SK-N-SH (cell line): ENCODE data around the gene SAMD4B. TPM values are rescaled to one million over a fixed set of nuclear protein-coding genes. Genes with fewer than 3 reads are reported as not detected.

ENCODE experiments used
- CTCF ChIA-PET: fragments of 300-600, 350-600 bp; formaldehyde crosslinking; extraction: SDS; loops from one replicate; lab custom pipeline; 2021; lab: Yijun Ruan, JAX
- POLR2A ChIA-PET: fragments of 350-600 bp; sonication (Branson Sonifier 250); formaldehyde crosslinking; extraction: SDS; loops from one replicate; lab custom pipeline; 2020; ENCODE audit warnings: antibody characterized with exemption, inconsistent platforms; lab: Yijun Ruan, JAX
- DNase-seq: peaks from one replicate; pipeline ENCODE4 v3.0.0; 2012
- H2AFZ ChIP-seq: fragments of 200-600 bp; sonication (generic); 2 replicates; pipeline ENCODE4 v1.8.1; 2016; ENCODE audit warnings: antibody characterized with exemption, mild to moderate bottlenecking, low read depth
- H3F3A ChIP-seq: fragments of 200-600 bp; sonication (generic); replicated peaks from 2 replicates; pipeline ENCODE3; 2016; ENCODE audit warnings: antibody characterized with exemption, mild to moderate bottlenecking; ENCODE audit not compliant: insufficient read depth
- H3K27ac ChIP-seq, 2 experiments: fragments of 200-500 bp in 1 of 2; fragments of 200-600 bp in 1 of 2; sonication (Bioruptor generic) in 1 of 2; sonication (generic), shearing (Covaris generic) in 1 of 2; 2 replicates each; pipeline versions ENCODE4 v1.5.1 to v1.6.1; 2014 to 2016; ENCODE audit warnings: low read depth in 2 of 2, inconsistent platforms in 1 of 2, low read length in 1 of 2, mild to moderate bottlenecking in 1 of 2, mixed read lengths in 1 of 2
- H3K27me3 ChIP-seq: fragments of 200-600 bp; sonication (generic), shearing (Covaris generic); 2 replicates; pipeline ENCODE4 v1.6.1; 2016; ENCODE audit warnings: mixed run types; ENCODE audit not compliant: insufficient read depth
- H3K36me3 ChIP-seq, 2 experiments: fragments of 200-500 bp in 1 of 2; fragments of 200-600 bp in 1 of 2; sonication (Bioruptor generic) in 1 of 2; sonication (generic) in 1 of 2; replicated peaks in 1 of 2; 2 replicates each; pipeline versions ENCODE3 to v1.5.1; 2014 to 2016; ENCODE audit warnings: low read length in 1 of 2, mild to moderate bottlenecking in 1 of 2; ENCODE audit not compliant: insufficient read depth in 2 of 2, control insufficient read depth in 1 of 2
- H3K4me1 ChIP-seq, 2 experiments: fragments of 200-500 bp in 1 of 2; fragments of 200-600 bp in 1 of 2; sonication (Bioruptor generic) in 1 of 2; sonication (generic), shearing (Covaris generic) in 1 of 2; 2 replicates each; pipeline versions ENCODE4 v1.5.1 to v1.6.1; 2014 to 2016; ENCODE audit warnings: low read depth in 1 of 2, low read length in 1 of 2, mixed run types in 1 of 2; ENCODE audit not compliant: insufficient read depth in 2 of 2, control insufficient read depth in 1 of 2
- H3K4me2 ChIP-seq: fragments of 200-600 bp; sonication (generic), shearing (Covaris generic); 2 replicates; pipeline ENCODE4 v1.6.1; 2017; ENCODE audit warnings: mixed run types
- H3K4me3 ChIP-seq, 2 experiments: fragments of 200-500 bp in 1 of 2; fragments of 200-600 bp in 1 of 2; sonication (Bioruptor generic) in 1 of 2; sonication (generic), shearing (Covaris generic) in 1 of 2; 2 replicates each; pipeline versions ENCODE4 v1.5.1 to v1.8.1; 2014 to 2016; ENCODE audit warnings: low read depth in 2 of 2, inconsistent platforms in 1 of 2, low read length in 1 of 2, mild to moderate bottlenecking in 1 of 2, mixed read lengths in 1 of 2, moderate library complexity in 1 of 2
- H3K79me2 ChIP-seq: fragments of 200-600 bp; sonication (generic); 2 replicates; pipeline ENCODE4 v1.8.1; 2017; ENCODE audit warnings: mild to moderate bottlenecking; ENCODE audit not compliant: insufficient read depth
- H3K9ac ChIP-seq: fragments of 200-600 bp; sonication (generic); 2 replicates; pipeline ENCODE4 v1.6.1; 2017; ENCODE audit warnings: mixed run types
- H3K9me2 ChIP-seq: fragments of 200-600 bp; sonication (generic); 2 replicates; pipeline ENCODE4 v1.6.1; 2017; ENCODE audit warnings: mixed run types
- H3K9me3 ChIP-seq: fragments of 200-600 bp; sonication (generic); 2 replicates; pipeline ENCODE4 v1.6.1; 2017; ENCODE audit warnings: mixed run types, mild to moderate bottlenecking, moderate library complexity
- H4K20me1 ChIP-seq: fragments of 200-600 bp; sonication (generic); 2 replicates; pipeline ENCODE4 v1.6.1; 2017; ENCODE audit warnings: mild to moderate bottlenecking, mixed run types; ENCODE audit not compliant: insufficient read depth
- CHD2 ChIP-seq: fragments of 150-350 bp; IDR thresholded peaks from 2 replicates; pipeline ENCODE4 v1.6.1; 2018; ENCODE audit warnings: low read length; ENCODE audit not compliant: partially characterized antibody
- EP300 ChIP-seq, 2 experiments: IDR thresholded peaks; 2 replicates each; pipeline versions ENCODE4 v1.4.0 to v1.6.1; 2012; ENCODE audit warnings: borderline replicate concordance in 1 of 2, low read depth in 1 of 2, low read length in 1 of 2
- EZH2phosphoT487 ChIP-seq: fragments of 200-600 bp; sonication (generic); IDR thresholded peaks from 2 replicates; pipeline ENCODE4 v1.6.1; 2017; ENCODE audit warnings: low read depth, mixed run types, mild to moderate bottlenecking, antibody characterized with exemption, moderate library complexity, borderline replicate concordance
- GATA2 ChIP-seq: sonication (generic); formaldehyde crosslinking; IDR thresholded peaks from 2 replicates; pipeline ENCODE4 v1.5.0; 2020; ENCODE audit warnings: mild to moderate bottlenecking, missing genetic modification reagents
- IRF3 ChIP-seq: fragments of 150-350 bp; IDR thresholded peaks from 2 replicates; pipeline ENCODE4 v1.6.1; 2016; ENCODE audit warnings: mild to moderate bottlenecking, low read depth, low read length
- MAX ChIP-seq: IDR thresholded peaks from 2 replicates; pipeline ENCODE4 v1.4.0; 2012; ENCODE audit warnings: low read depth
- MXI1 ChIP-seq: IDR thresholded peaks from 2 replicates; pipeline ENCODE4 v1.6.1; 2012; ENCODE audit warnings: mild to moderate bottlenecking, low read depth, low read length, improper control_type of control experiment
- NFIC ChIP-seq: IDR thresholded peaks from 2 replicates; pipeline ENCODE4 v1.4.0; 2012; ENCODE audit warnings: borderline replicate concordance
- NRF1 ChIP-seq: IDR thresholded peaks from 2 replicates; pipeline ENCODE4 v1.6.1; 2012; ENCODE audit warnings: low read depth, mild to moderate bottlenecking, low read length
- RCOR1 ChIP-seq: fragments of 150-350 bp; IDR thresholded peaks from 2 replicates; pipeline ENCODE4 v1.6.1; 2017; ENCODE audit warnings: antibody characterized with exemption, low read length
- RXRA ChIP-seq: IDR thresholded peaks from 2 replicates; pipeline ENCODE4 v1.4.0; 2012; ENCODE audit warnings: low read depth, mild to moderate bottlenecking, borderline replicate concordance
- SIN3A ChIP-seq: IDR thresholded peaks from 2 replicates; pipeline ENCODE4 v1.6.1; 2012; ENCODE audit warnings: low read depth, mild to moderate bottlenecking, low read length, moderate library complexity, borderline replicate concordance
- SMC3 ChIP-seq: IDR thresholded peaks from 2 replicates; pipeline ENCODE4 v1.6.1; 2012; ENCODE audit warnings: low read depth, low read length, improper control_type of control experiment
- TAF1 ChIP-seq: IDR thresholded peaks from 2 replicates; pipeline ENCODE4 v1.6.1; 2012; ENCODE audit warnings: low read depth, mild to moderate bottlenecking, low read length, moderate library complexity, borderline replicate concordance
- TEAD4 ChIP-seq: IDR thresholded peaks from 2 replicates; pipeline ENCODE4 v1.4.0; 2012; ENCODE audit warnings: mild to moderate bottlenecking, borderline replicate concordance; ENCODE audit not compliant: insufficient read depth
- YY1 ChIP-seq: IDR thresholded peaks from 2 replicates; pipeline ENCODE4 v1.4.0; 2012; ENCODE audit warnings: low read depth, mild to moderate bottlenecking
- WGBS: methylation state at CpG from one replicate; pipeline ENCODE4 v1.1.6; 2017; ENCODE audit warnings: low lambda C conversion rate; 5-methylcytosine and 5-hydroxymethylcytosine counted together
- polyA plus RNA-seq, 3 experiments: library from polyadenylated mRNA; depleted of rRNA; stranded (reverse); fragments of >200 nt; gene quantifications; 2 replicates each; pipeline ENCODE4 v1.2.3, GENCODE V29; 2012
- TF ChIP-seq, protein P1 (sequence below): IDR thresholded peaks from 2 replicates; pipeline ENCODE4 v1.4.0; 2012; ENCODE audit warnings: low read depth, borderline replicate concordance
- TF ChIP-seq, protein P2 (sequence below): fragments of 150-350 bp; IDR thresholded peaks from 2 replicates; pipeline ENCODE4 v1.6.1; 2017; ENCODE audit warnings: antibody characterized with exemption, low read length, low read depth, borderline replicate concordance

The SAMD4B gene
- polyA plus RNA-seq, 1 of the 3 experiments (the other 2 are of a cell fraction), result 83.0 TPM

- Histone ChIP-seq H4K20me1 (no peaks in the 10 kb centered on the region), H3F3A (peaks cover 17% of the 10 kb centered on the region), H3K27ac (no peak overlapping the region), H3K27me3 (no peaks in the 10 kb centered on the region), H3K36me3 (peaks cover 38 to 72% of the 10 kb centered on the region in 2 experiments), H3K4me1 (peaks cover 5 to 11% of the 10 kb centered on the region in 2 experiments; a peak in 2 of 4 replicates), H3K9ac (no peak overlapping the region), H3K4me3 (no peak overlapping the region), H3K9me2 (no peaks in the 10 kb centered on the region), H3K4me2 (no peak overlapping the region), H3K9me3 (no peaks in the 10 kb centered on the region), H3K79me2 (peaks cover 17% of the 10 kb centered on the region; the same call in 1 of the 2 replicates), H2AFZ (no peak overlapping the region)
- TF ChIP-seq EP300 (IDR thresholded peaks at IDR 0.05; ENCODE audit: borderline replicate concordance in 1 of 2, low read depth in 1 of 2, low read length in 1 of 2) (no peak), SMC3 (no peak), CHD2 (no peak), SIN3A (no peak), RXRA (no peak), YY1 (no peak), TEAD4 (no peak), IRF3 (no peak), NRF1 (no peak), GATA2 (CRISPR knock-in tag) (no peak), MAX (no peak), MXI1 (no peak), RCOR1 (no peak), NFIC (no peak), TAF1 (no peak), EZH2phosphoT487 (no peak)
- TF ChIP-seq, protein P1, sequence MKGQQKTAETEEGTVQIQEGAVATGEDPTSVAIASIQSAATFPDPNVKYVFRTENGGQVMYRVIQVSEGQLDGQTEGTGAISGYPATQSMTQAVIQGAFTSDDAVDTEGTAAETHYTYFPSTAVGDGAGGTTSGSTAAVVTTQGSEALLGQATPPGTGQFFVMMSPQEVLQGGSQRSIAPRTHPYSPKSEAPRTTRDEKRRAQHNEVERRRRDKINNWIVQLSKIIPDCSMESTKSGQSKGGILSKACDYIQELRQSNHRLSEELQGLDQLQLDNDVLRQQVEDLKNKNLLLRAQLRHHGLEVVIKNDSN, result no peak
- TF ChIP-seq, protein P2, sequence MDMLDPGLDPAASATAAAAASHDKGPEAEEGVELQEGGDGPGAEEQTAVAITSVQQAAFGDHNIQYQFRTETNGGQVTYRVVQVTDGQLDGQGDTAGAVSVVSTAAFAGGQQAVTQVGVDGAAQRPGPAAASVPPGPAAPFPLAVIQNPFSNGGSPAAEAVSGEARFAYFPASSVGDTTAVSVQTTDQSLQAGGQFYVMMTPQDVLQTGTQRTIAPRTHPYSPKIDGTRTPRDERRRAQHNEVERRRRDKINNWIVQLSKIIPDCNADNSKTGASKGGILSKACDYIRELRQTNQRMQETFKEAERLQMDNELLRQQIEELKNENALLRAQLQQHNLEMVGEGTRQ, result no peak
- WGBS, result 87% methylated on average over 20 of the region's 20 CpGs
- CTCF ChIA-PET, result interaction anchor here (1.1 to 1.2 kb wide), 2 partner anchors 16 to 26 kb away, joined by 3 read pairs; no protein-coding TSS in a partner anchor
- no peak for DNase-seq
- POLR2A ChIA-PET, result no interaction called here
These were observed 43.6 kb downstream of the SAMD4B start for GRCh38 chr19:39385629-39386411.
